ENCODE results near the gene SRSF6.

DNA sequence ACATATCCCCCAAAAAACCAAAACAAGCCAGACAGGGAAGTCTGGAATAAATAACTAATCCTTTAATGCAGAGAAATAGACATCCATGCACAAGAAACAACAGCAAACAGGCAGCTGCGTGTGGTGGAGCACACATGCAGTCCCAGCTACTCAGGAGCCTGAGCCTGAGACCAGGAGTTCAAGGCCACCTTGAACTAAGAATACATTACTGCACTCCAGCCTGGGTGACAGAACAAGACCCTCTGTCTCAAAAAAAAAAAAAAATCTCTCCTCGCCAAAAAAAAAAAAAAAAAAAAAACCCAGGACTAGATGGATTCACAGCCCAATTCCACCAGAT is 48.2 kb upstream of the SRSF6 start:
- TF ChIP-seq POLR2A (IDR thresholded peaks at IDR 0.05) = no peak
- TF ChIP-seq, protein P1, sequence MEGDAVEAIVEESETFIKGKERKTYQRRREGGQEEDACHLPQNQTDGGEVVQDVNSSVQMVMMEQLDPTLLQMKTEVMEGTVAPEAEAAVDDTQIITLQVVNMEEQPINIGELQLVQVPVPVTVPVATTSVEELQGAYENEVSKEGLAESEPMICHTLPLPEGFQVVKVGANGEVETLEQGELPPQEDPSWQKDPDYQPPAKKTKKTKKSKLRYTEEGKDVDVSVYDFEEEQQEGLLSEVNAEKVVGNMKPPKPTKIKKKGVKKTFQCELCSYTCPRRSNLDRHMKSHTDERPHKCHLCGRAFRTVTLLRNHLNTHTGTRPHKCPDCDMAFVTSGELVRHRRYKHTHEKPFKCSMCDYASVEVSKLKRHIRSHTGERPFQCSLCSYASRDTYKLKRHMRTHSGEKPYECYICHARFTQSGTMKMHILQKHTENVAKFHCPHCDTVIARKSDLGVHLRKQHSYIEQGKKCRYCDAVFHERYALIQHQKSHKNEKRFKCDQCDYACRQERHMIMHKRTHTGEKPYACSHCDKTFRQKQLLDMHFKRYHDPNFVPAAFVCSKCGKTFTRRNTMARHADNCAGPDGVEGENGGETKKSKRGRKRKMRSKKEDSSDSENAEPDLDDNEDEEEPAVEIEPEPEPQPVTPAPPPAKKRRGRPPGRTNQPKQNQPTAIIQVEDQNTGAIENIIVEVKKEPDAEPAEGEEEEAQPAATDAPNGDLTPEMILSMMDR (IDR thresholded peaks at IDR 0.05) = no peak

Measured in tibial nerve (tissue), 3 donors.